Subcutaneous abdominal adipose tissue (tissue), 5 donors: ENCODE measurements around the gene IPO13.

Experiments
- H3K27ac ChIP-seq: one replicate; pipeline ENCODE4 v1.7.0; 2013; ENCODE audit warnings: low read depth, mild to moderate bottlenecking, inconsistent platforms, low read length, moderate library complexity
- H3K27me3 ChIP-seq, 5 donors: one replicate each; pipeline ENCODE4 v1.7.0; 2013; ENCODE audit warnings: low read length in 5 of 5, inconsistent platforms in 1 of 5; ENCODE audit not compliant: control insufficient read depth in 5 of 5, insufficient read depth in 4 of 5
- H3K36me3 ChIP-seq, 5 donors: one replicate each; pipeline ENCODE4 v1.7.0; 2013; ENCODE audit warnings: low read length in 5 of 5; ENCODE audit not compliant: control insufficient read depth in 5 of 5, insufficient read depth in 5 of 5
- H3K4me1 ChIP-seq, 5 donors: one replicate each; pipeline ENCODE4 v1.7.0; 2013; ENCODE audit warnings: low read length in 5 of 5, mild to moderate bottlenecking in 3 of 5, moderate library complexity in 1 of 5; ENCODE audit not compliant: control insufficient read depth in 5 of 5, insufficient read depth in 5 of 5
- H3K4me3 ChIP-seq, 5 donors: one replicate each; pipeline ENCODE4 v1.7.0; 2013; ENCODE audit warnings: low read length in 5 of 5, low read depth in 1 of 5
- H3K9ac ChIP-seq, 5 donors: one replicate each; pipeline ENCODE4 v1.7.0; 2013; ENCODE audit warnings: low read length in 5 of 5, mild to moderate bottlenecking in 4 of 5, moderate library complexity in 3 of 5
- H3K9me3 ChIP-seq, 5 donors: one replicate each; pipeline ENCODE4 v1.7.0; 2013; ENCODE audit warnings: low read length in 5 of 5; ENCODE audit not compliant: control insufficient read depth in 5 of 5
- donor health status: healthy.
- donor health status: healthy.
- donor health status: healthy.
- donor health status: healthy.
- donor health status: healthy.

Gene IPO13

DNA sequence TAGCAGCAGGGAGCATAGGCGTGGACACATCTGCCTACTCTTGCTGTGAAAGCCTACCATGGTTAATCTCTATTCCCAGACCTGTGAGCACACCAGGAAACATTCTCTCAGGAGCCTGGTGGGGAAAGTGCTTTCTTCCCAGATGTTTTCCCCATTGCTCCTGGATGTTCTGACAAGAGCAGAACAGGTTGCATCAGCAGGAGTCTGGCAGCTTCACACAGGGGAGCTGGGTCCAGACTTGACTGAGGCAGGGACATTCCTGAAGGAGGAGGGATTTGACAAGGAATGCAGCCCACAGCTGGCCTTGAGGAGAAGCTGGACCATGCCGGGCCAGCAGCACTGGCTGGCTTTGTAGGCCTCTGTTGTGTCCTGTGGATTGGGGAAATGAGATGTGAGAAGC, 34.1 kb upstream of the IPO13 start:
- Histone ChIP-seq H3K9ac (no peak overlapping the region), H3K27ac (no peak overlapping the region)

DNA sequence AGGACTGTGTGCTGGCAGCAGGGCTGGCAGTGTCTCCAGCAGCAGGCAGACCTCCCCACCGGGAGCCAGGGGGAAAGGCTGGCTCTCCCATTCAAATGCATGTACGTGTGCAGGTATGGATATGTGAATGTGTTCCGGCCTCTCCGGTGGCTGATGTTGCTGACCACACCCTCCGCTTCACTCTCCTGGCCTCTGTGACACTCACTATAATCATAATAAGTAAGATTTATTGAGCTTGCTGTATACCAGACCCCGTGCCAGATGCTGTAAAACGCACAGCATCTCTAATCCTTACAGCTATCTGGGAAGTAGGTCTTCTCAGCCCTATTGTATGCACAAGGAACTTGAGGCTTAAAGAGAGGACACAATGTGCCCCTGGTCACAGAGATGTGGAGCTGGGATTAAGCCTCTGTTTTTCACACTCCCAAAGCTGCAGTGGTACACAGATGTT, 33.7 kb upstream of the IPO13 start:
- no peak overlapping the region for H3K4me3 ChIP-seq
- no peaks in the 10 kb centered on the region for H3K9me3 ChIP-seq
- peaks cover 0 to 7% (median 0%) of the 10 kb centered on the region in 5 donors for H3K4me1 ChIP-seq
- H3K27ac ChIP-seq = no peak overlapping the region
- peaks cover 0 to 24% (median 9%) of the 10 kb centered on the region in 5 donors for H3K36me3 ChIP-seq
- H3K27me3 ChIP-seq = no peaks in the 10 kb centered on the region
- H3K9ac ChIP-seq = no peak overlapping the region

More for the DNA sequence above, 34.1 kb upstream of the IPO13 start:
- H3K36me3 ChIP-seq = peaks cover 0 to 28% (median 12%) of the 10 kb centered on the region in 5 donors
- H3K4me3 ChIP-seq = no peak overlapping the region
- no peaks in the 10 kb centered on the region for H3K27me3 ChIP-seq
- peaks cover 0 to 7% (median 0%) of the 10 kb centered on the region in 5 donors for H3K4me1 ChIP-seq
- H3K9me3 ChIP-seq = no peaks in the 10 kb centered on the region

DNA sequence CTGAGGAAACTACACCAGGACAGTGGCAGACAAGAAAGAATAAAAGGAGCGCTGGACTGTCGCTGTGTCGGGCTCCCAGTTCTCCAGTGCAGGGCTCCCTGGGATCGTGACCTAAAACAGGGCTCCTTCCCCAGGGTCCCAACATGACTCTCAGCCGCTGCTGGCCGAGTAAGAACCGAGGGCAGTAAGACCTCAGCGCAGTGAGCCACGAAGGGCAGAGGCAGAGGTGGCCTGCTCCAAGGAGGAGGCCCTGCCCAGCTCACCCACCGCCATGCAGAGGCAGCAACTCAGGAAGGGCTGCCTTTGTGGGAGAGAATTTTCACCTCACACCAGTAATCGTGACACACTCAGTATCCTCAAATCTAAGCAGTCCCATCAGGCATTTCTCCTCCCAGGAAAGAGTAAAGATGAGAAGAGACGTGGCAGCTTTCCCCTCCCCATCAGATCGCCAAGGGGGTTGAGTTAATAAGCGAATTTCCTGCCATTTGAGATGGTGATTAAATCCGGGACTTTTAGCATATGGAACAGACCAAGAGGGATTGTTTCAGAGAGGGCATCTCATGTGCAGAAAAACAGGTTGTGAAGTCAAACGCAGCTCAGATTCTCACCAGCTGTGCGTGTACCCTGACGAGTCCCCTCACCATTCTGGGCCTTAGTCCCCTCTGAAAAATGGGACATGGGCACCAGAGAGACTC, 32.9 kb upstream of the IPO13 start:
- Histone ChIP-seq H3K27ac (no peak overlapping the region), H3K4me3 (no peak overlapping the region), H3K27me3 (no peaks in the 10 kb centered on the region), H3K36me3 (peaks cover 0 to 23% (median 9%) of the 10 kb centered on the region in 5 donors), H3K9me3 (no peaks in the 10 kb centered on the region), H3K4me1 (peaks cover 0 to 7% (median 0%) of the 10 kb centered on the region in 5 donors), H3K9ac (no peak overlapping the region)

DNA sequence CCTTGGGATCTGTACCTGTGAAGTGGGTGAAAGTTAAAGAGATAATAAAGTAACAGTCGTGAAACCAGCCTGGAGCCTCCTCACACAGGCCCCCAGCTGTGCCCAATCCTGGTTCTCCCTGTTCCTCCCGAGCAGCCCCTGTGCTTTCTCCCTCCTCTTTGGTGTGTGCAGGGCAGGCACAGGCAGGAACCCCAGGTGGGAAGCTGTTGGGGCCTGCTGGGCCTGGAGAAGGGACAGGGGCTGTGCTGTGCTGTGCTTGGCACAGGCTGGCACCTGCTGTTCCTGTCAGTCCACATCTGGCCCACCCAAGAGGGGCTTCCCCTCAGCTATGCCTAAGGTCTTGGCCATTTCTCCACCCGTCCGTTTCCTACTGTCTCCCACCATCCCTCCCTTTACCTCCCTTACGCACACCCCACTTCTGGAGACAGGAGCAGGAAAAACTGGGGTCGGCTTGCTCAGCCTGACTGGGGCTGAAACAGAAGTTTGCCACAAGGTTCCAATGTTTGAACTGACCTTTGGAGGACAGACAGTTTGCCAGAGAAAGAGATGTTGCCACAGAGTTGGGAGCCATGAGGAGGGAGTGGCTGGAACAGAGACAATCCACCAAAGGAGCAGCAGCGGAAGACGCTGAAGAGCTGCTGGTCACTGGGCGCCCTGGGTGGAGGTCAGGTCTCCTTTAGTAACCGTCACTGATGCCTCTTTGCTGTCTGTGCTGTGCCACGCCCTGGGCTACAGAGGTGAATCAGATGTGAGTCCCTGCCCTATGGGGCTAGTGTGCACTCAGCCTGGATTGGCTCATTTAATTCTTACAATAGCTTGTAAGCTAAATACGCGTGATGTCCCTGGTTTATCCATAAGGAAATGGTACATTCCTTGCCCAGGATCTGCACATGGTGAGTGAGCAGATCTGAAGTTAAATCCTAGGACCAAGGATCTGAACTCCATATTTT, 31.9 kb upstream of the IPO13 start:
- no peaks in the 10 kb centered on the region for H3K9me3 ChIP-seq
- no peaks in the 10 kb centered on the region for H3K27me3 ChIP-seq
- H3K9ac ChIP-seq = no peak overlapping the region
- no peak overlapping the region for H3K4me3 ChIP-seq
- no peak overlapping the region for H3K27ac ChIP-seq
- peaks cover 0 to 7% (median 0%) of the 10 kb centered on the region in 5 donors for H3K4me1 ChIP-seq
- peaks cover 0 to 16% (median 9%) of the 10 kb centered on the region in 5 donors for H3K36me3 ChIP-seq

DNA sequence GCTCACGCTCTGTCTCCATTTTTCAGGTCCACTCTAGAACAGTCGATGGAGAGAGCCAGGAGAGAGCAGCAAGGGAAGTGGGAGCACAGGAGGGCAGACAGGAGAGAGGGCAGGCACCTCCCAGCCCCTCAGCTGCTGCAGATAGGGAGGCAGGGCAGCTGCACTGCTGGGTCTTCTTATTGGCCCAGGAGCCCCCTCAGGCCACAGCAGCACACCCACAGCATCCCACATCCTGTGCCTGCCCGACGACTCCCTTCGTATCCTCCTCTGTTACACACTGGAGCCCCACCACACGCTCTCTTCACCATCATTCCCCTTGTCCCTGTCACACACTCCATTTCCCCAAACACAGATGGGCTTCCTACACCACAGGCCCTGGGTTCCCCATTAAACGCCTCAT, 26.8 kb upstream of the IPO13 start:
- Histone ChIP-seq H3K9me3 (no peaks in the 10 kb centered on the region), H3K4me1 (peaks cover 0 to 3% (median 0%) of the 10 kb centered on the region in 5 donors), H3K4me3 (no peak overlapping the region), H3K27ac (no peak overlapping the region), H3K27me3 (no peaks in the 10 kb centered on the region), H3K9ac (no peak overlapping the region), H3K36me3 (peaks cover 0 to 30% (median 8%) of the 10 kb centered on the region in 5 donors)

DNA sequence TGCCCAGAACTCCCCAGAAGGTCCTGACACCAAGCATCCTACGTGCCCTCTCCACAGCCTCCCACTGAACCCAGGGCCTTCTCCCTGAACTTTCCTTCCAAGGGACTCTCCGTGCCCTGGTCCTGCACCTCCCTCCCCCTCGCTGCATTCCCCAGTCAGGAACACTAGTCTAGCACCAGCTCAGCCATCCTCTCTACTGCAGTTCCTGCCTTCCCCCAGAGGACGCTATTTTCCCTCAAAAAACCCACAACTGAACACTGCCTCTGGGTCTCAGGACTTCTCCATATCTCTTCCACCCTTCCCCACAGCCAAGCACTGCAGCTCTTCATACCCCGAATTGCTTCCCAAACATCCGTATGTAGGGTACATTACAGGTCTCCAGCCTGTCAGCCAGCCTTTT, 25.7 kb upstream of the IPO13 start:
- H3K4me1 ChIP-seq = no peaks in the 10 kb centered on the region
- H3K9me3 ChIP-seq = no peaks in the 10 kb centered on the region
- no peaks in the 10 kb centered on the region for H3K27me3 ChIP-seq
- H3K9ac ChIP-seq = no peak overlapping the region
- no peak overlapping the region for H3K27ac ChIP-seq
- peaks cover 0 to 39% (median 16%) of the 10 kb centered on the region in 5 donors for H3K36me3 ChIP-seq
- H3K4me3 ChIP-seq = no peak overlapping the region

DNA sequence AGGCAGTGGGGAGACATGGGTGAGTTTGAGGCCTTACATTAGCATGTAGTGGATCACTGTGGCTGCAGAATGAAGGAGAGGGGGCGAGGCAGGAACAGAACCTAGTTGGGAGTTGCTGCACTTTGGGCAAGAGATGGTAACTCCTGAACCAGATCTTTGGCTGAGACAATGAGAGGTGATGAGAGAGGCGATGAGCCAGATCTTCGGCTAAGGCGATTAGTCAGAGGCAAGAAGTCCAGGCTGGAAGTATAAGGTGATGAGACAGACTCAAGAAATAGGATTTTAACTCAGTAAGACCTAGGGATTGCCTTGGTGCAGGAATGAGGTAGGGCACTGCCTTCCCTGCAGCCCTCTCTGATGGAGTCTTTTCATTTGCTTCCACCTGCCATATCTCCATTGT, 22.2 kb upstream of the IPO13 start:
- Histone ChIP-seq H3K9ac (no peak overlapping the region), H3K4me1 (no peaks in the 10 kb centered on the region), H3K27me3 (no peaks in the 10 kb centered on the region), H3K36me3 (peaks cover 0 to 48% (median 17%) of the 10 kb centered on the region in 5 donors), H3K4me3 (no peak overlapping the region), H3K27ac (no peak overlapping the region), H3K9me3 (no peaks in the 10 kb centered on the region)

DNA sequence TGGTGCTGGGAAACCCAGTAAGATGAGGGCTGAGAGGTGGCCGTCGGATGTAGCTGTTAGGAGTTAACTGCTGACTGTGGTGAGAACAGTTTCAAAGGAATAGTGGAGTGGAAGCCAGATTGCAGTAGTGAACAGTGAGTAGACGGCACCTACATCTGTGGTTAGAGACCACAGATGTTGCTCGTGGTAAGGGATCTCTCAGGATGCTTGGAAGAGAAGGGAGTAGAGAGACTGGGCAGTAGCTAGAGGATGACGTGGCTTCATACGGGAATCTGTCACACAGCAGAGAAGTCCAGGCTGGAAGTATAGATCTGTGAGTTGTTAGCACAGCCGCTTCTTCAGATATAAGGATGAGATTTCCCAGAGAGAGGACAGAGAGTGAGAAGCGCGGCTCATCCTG, 20.9 kb upstream of the IPO13 start:
- H3K9ac ChIP-seq = no peak overlapping the region
- no peaks in the 10 kb centered on the region for H3K9me3 ChIP-seq
- peaks cover 0 to 47% (median 20%) of the 10 kb centered on the region in 5 donors for H3K36me3 ChIP-seq
- H3K4me1 ChIP-seq = no peaks in the 10 kb centered on the region
- no peak overlapping the region for H3K27ac ChIP-seq
- H3K27me3 ChIP-seq = no peaks in the 10 kb centered on the region
- no peak overlapping the region for H3K4me3 ChIP-seq

DNA sequence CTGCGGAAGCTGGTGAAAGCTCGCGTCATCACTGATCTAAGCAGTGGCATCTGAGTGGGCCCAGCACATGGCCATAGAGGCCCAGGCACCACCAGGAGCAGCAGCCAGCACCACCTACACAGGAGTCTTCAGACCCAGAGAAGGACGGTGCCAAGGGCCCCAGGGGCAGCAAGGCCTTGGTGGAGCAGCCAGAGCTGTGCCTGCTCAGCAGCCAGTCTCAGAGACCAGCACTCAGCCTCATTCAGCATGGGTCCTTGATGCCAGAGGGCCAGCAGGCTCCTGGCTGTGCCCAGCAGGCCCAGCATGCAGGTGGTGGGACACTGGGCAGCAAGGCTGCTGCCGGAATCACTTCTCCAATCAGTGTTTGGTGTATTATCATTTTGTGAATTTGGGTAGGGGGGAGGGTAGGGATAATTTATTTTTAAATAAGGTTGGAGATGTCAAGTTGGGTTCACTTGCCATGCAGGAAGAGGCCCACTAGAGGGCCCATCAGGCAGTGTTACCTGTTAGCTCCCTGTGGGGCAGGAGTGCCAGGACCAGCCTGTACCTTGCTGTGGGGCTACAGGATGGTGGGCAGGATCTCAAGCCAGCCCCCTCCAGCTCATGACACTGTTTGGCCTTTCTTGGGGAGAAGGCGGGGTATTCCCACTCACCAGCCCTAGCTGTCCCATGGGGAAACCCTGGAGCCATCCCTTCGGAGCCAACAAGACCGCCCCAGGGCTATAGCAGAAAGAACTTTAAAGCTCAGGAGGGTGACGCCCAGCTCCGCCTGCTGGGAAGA, 16.4 kb upstream of the IPO13 start:
- Histone ChIP-seq H3K27me3 (peaks cover 13 to 29% (median 23%) of the 10 kb centered on the region in 5 donors), H3K9ac (no peak overlapping the region), H3K4me3 (no peak overlapping the region), H3K9me3 (no peaks in the 10 kb centered on the region), H3K36me3 (peaks cover 0 to 28% (median 15%) of the 10 kb centered on the region in 5 donors), H3K4me1 (peaks cover 0 to 18% (median 16%) of the 10 kb centered on the region in 5 donors), H3K27ac (no peak overlapping the region)
